ENCODE data around the gene FAM151A.

- TF ChIP-seq CTCF (optimal IDR thresholded peaks at IDR 0.05 in 1 of 3, IDR thresholded peaks at IDR 0.05 in 1 of 3, conservative IDR thresholded peaks at IDR 0.05 in 1 of 3; ENCODE audit: extremely low read depth in 1 of 3, insufficient read depth in 2 of 3, low read length in 3 of 3) (no peak), EZH2 (IDR thresholded peaks at IDR 0.05; ENCODE audit: low read length) (no peak)
These were observed 26.0 kb upstream of the FAM151A start for GRCh38 chr1:54649130-54649898.

Data from keratinocyte (primary cell).